BLaER1 treated with 17β-estradiol and CSF1 and Interleukin-3, amounts not matched to agents 10 nM and 100 nM (cell line): ENCODE data around the gene DNLZ.

Experiments used
- H3K27ac ChIP-seq, 11 experiments: shearing (Covaris generic); formaldehyde crosslinking; 2 replicates each; pipeline ENCODE4 v1.8.1; 2022
- H3K27me3 ChIP-seq, 11 experiments: shearing (Covaris generic); formaldehyde crosslinking; 2 replicates each; pipeline ENCODE4 v1.8.1; 2022
- H3K36me3 ChIP-seq, 11 experiments: shearing (Covaris generic); formaldehyde crosslinking; 2 replicates each; pipeline ENCODE4 v1.8.1; 2022
- H3K4me1 ChIP-seq, 10 experiments: shearing (Covaris generic); formaldehyde crosslinking; 2 replicates each; pipeline ENCODE4 v1.8.1; 2022
- H3K4me2 ChIP-seq, 11 experiments: shearing (Covaris generic); formaldehyde crosslinking; 2 replicates each; pipeline ENCODE4 v1.8.1; 2022
- H3K4me3 ChIP-seq, 10 experiments: shearing (Covaris generic); formaldehyde crosslinking; 2 replicates each; pipeline ENCODE4 v1.8.1; 2022
- H3K9ac ChIP-seq, 11 experiments: shearing (Covaris generic); formaldehyde crosslinking; 2 replicates each; pipeline ENCODE4 v1.8.1; 2022
- H3K9me3 ChIP-seq, 11 experiments: shearing (Covaris generic); formaldehyde crosslinking; replicated peaks in 1 of 11; 2 replicates each; pipeline ENCODE4 v1.8.1; 2022
- H4K20me1 ChIP-seq, 11 experiments: shearing (Covaris generic); formaldehyde crosslinking; 2 replicates each; pipeline ENCODE4 v1.8.1; 2022
- Cebpa-rat ChIP-seq, 11 experiments: shearing (Covaris generic); IDR thresholded peaks; 2 replicates each; pipeline ENCODE4 v1.8.1; 2022

DNLZ gene

DNA sequence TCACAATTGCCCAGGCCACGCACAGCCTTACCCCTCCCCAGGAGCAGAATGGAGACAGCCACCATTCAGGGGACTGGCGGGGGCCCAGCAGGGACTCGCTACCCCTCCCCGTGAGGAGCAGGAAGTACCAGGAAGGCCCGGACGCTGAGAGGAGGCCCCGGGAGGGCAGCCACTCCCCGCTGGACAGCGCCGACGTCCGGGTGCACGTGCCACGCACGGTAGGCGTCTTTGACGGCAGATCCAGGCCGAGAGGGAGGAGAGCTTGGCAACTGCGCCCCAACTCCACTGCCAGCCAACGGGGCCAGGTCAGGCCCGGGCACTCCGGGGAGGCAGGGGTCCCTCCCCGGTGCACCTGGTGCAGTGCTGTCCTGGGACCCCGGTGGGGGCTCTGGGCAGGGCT, 14.0 kb downstream of the DNLZ start:
- H3K9ac ChIP-seq, result peak overlapping the region in 7 of 11 experiments; percentile 11 to 62 (median 36); a peak in 7 of 22 replicates
- H3K4me2 ChIP-seq, result peak overlapping the region in 8 of 11 experiments; percentile 23 to 66 (median 55); a peak in 14 of 22 replicates
- peaks cover 0 to 71% (median 37%) of the 10 kb centered on the region in 10 experiments; a peak in 16 of 20 replicates for H3K4me1 ChIP-seq

DNA sequence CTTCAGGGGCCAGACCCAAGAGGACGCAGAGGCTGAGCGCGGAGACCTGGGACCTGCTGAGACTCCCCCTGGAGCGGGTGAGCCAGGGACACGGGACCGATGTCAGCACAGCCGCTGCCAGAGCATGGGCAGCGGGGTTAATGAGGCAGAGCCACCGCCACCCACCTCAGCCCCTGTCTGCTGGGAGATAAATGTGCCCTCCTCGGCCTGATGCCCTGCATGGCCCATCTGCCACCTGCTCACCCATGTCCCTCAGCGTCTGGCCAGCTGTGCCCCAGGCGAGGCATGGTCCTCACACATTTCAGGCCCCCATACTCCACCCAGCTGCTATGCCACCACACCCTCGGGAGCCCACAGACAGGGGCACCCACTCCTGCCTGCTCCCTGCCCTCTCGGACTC, 14.9 kb downstream of the DNLZ start:
- H3K27me3 ChIP-seq, result no peaks in the 10 kb centered on the region
- peak overlapping the region in 9 of 11 experiments; percentile 4 to 62 (median 32); a peak in 6 of 22 replicates for H3K9ac ChIP-seq
- no peaks in the 10 kb centered on the region for H3K9me3 ChIP-seq
- peaks cover 0 to 68% (median 36%) of the 10 kb centered on the region in 10 experiments; a peak in 16 of 20 replicates for H3K4me1 ChIP-seq
- H3K4me2 ChIP-seq, result peak overlapping the region in 8 of 11 experiments; percentile 23 to 66 (median 55); a peak in 14 of 22 replicates
- H3K27ac ChIP-seq, result no peak overlapping the region
- H3K36me3 ChIP-seq, result peaks cover 0 to 64% (median 11%) of the 10 kb centered on the region in 11 experiments; a peak in 11 of 22 replicates
- H3K4me3 ChIP-seq, result no peak overlapping the region
- TF ChIP-seq Cebpa-rat (IDR thresholded peaks at IDR 0.05), result no peak
- peaks cover 0 to 95% (median 79%) of the 10 kb centered on the region in 11 experiments; a peak in 18 of 22 replicates for H4K20me1 ChIP-seq

More for the DNA sequence above, 14.0 kb downstream of the DNLZ start:
- Histone ChIP-seq H4K20me1 (peaks cover 0 to 96% (median 85%) of the 10 kb centered on the region in 11 experiments; a peak in 19 of 22 replicates), H3K4me3 (no peak overlapping the region), H3K36me3 (peaks cover 0 to 58% (median 9%) of the 10 kb centered on the region in 11 experiments; a peak in 7 of 22 replicates), H3K9me3 (no peaks in the 10 kb centered on the region), H3K27me3 (no peaks in the 10 kb centered on the region), H3K27ac (peak overlapping the region in 2 of 11 experiments; percentile 17 to 22; a peak in 1 of 22 replicates)
- TF ChIP-seq Cebpa-rat (IDR thresholded peaks at IDR 0.05), result no peak

DNA sequence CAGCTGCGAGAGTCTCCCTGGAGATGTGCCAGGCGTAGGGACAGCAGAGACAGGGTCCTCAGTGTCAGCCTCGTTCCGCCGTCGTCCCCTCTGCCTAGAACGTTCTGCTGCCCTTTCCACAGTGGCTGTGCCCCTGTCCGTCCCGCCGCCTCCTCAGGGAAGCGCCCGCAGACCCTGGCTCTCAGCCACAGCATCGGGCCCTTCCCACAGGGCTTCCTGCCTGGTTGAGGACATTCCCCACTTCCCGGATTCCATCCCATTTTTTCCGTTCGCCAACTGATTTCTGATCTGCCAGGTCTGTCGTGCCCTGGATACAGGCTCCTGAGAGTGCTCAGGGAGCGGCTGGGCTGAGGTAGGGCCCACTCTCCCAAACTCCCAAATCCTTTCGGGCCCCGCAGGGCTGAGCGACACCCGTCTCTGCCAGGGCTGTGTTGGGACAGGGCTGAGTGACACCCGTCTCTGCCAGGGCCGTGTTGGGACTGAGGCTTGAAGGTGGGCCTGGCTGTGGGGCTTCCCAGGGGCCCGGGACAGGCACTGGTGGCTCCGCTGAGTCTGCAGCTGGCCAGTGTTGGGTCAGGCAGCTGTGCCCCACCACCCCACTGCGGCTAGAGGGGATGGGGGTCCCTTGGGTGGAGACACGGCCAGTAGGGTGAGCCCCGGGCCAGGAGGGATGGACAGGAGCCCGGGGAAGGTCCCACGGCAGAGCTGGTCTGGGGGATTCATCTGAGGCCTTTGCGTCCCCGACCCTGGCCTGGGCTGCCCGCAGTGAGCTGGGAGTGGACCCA, 15.9 kb downstream of the DNLZ start:
- no peaks in the 10 kb centered on the region for H3K9me3 ChIP-seq
- H3K9ac ChIP-seq, result peak overlapping the region in 7 of 11 experiments; percentile 10 to 62 (median 36); a peak in 6 of 22 replicates
- H3K27me3 ChIP-seq, result no peaks in the 10 kb centered on the region
- H3K27ac ChIP-seq, result peak overlapping the region in 1 of 11 experiments; percentile 21; a peak in 2 of 22 replicates
- peaks cover 0 to 95% (median 77%) of the 10 kb centered on the region in 11 experiments; a peak in 18 of 22 replicates for H4K20me1 ChIP-seq
- H3K4me1 ChIP-seq, result peaks cover 7 to 68% (median 43%) of the 10 kb centered on the region in 10 experiments
- H3K4me3 ChIP-seq, result no peak overlapping the region
- no peak for TF ChIP-seq Cebpa-rat (IDR thresholded peaks at IDR 0.05)
- H3K4me2 ChIP-seq, result peak overlapping the region in 6 of 11 experiments; percentile 51 to 66 (median 60); a peak in 8 of 22 replicates
- peaks cover 0 to 71% (median 18%) of the 10 kb centered on the region in 11 experiments; a peak in 11 of 22 replicates for H3K36me3 ChIP-seq

DNA sequence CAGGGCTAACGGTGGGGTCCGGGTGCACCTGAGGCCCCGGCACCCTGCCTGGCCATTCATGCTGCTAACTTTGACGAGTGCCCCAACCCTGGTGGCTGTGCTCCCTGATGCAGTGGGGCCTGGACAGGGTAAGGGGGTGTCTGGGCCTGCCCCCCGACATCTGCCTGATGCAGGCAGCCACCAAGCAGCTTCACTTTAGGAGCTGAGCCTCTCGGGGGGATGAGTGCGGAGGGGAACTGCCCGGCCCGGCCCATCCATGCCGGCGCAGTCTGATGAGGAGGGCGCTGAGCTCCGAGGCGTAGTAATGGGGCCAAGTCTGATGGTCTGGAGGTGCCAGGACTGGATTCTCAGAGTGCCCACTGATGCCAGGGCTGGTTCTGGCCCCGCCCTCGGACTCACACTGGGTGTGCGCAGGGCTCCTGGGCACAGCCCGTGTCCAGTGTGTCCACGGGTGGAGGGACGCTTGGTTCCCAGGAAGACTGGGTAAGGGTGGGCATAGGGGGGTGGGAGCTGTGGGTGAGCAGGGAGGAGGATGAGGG, 16.5 kb downstream of the DNLZ start:
- H3K27me3 ChIP-seq, result no peaks in the 10 kb centered on the region
- H3K4me2 ChIP-seq, result no peak overlapping the region; a peak in 1 of 22 replicates
- H3K9ac ChIP-seq, result peak overlapping the region in 5 of 11 experiments; percentile 11 to 49 (median 33); a peak in 4 of 22 replicates
- H3K4me3 ChIP-seq, result no peak overlapping the region
- peaks cover 0 to 71% (median 18%) of the 10 kb centered on the region in 11 experiments; a peak in 11 of 22 replicates for H3K36me3 ChIP-seq
- H3K27ac ChIP-seq, result no peak overlapping the region
- H4K20me1 ChIP-seq, result peaks cover 0 to 96% (median 77%) of the 10 kb centered on the region in 11 experiments; a peak in 18 of 22 replicates
- peaks cover 14 to 70% (median 48%) of the 10 kb centered on the region in 10 experiments for H3K4me1 ChIP-seq
- TF ChIP-seq Cebpa-rat (IDR thresholded peaks at IDR 0.05), result no peak
- no peaks in the 10 kb centered on the region for H3K9me3 ChIP-seq

DNA sequence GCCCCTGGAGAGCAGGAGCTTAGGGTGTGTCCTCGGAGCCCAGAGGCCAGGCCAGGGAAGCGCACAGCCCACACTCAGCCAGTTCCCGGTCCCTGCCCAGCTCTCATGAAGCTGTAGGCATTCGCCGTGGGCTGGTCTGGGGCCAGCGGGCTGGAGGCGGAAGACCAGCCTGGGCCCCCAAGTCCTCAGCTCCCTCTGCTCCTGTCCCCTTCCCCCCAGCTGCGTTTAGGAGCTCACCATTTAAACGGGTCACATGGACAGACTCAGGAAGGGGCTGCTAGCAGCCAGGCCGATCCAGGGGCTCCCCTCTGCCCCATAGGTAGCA, 17.4 kb downstream of the DNLZ start:
- no peak overlapping the region for H3K4me3 ChIP-seq
- H3K4me1 ChIP-seq, result peaks cover 18 to 79% (median 57%) of the 10 kb centered on the region in 10 experiments
- H3K4me2 ChIP-seq, result no peak overlapping the region
- no peak for TF ChIP-seq Cebpa-rat (IDR thresholded peaks at IDR 0.05)
- peaks cover 0 to 99% (median 80%) of the 10 kb centered on the region in 11 experiments; a peak in 18 of 22 replicates for H4K20me1 ChIP-seq
- peaks cover 0 to 74% (median 18%) of the 10 kb centered on the region in 11 experiments; a peak in 11 of 22 replicates for H3K36me3 ChIP-seq
- H3K27me3 ChIP-seq, result no peaks in the 10 kb centered on the region
- no peaks in the 10 kb centered on the region for H3K9me3 ChIP-seq
- H3K27ac ChIP-seq, result 0 out of 22 replicates have a peak overlapping the region, but pooled peaks of 1 of the 11 experiments have one; percentile 29
- peak overlapping the region in 5 of 11 experiments; percentile 1 to 18 (median 11); a peak in 1 of 22 replicates for H3K9ac ChIP-seq

DNA sequence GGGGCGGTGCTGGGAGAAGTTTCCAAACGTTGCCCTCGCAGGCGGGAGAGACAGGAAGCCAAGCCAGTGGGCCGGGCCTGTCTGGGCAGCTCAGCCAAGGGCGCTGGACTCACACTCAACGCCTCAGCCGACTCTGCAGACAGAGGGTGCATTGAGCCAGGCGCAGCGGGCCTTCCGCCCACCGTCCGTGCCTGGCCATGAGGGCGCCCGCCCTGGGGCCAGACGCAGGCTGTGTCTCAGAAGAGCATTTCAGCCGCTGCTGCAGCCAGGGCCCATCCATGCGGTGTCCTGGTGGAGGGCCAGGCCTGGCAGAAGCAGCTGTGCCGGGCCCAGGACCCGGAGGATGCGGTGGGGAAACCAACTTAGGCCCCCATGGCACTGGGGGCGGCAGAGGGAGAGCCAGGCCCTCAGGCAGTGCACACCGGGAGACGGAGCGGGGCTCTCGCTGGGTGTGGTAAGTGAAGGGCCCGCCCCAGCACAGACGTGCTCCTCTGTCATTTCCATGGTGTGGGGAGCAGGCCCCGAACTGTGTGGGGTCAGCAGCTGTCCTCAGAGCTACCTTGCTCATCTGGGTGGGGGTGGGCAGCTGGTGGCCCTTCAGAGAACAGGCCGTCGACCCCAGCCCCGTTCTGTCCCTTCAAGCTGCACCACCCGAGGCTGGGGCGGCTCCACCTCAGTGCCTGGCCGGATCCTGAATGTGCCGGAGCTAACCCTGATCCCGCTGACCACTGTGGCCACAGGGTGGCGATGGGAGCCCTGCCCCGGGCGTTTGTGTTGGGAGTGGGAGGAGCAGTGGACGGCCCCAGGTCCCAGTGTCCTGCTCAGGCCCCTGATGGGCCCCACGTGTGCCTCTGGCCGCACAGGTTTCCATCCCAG, 18.0 kb downstream of the DNLZ start:
- TF ChIP-seq Cebpa-rat (IDR thresholded peaks at IDR 0.05), result no peak
- Histone ChIP-seq H3K36me3 (peaks cover 0 to 74% (median 21%) of the 10 kb centered on the region in 11 experiments; a peak in 14 of 22 replicates), H3K4me1 (peaks cover 18 to 79% (median 60%) of the 10 kb centered on the region in 10 experiments), H3K27ac (0 out of 22 replicates have a peak overlapping the region, but pooled peaks of 1 of the 11 experiments have one; percentile 29), H3K9ac (peak overlapping the region in 3 of 11 experiments; percentile 1 to 18 (median 14); a peak in 1 of 22 replicates), H3K27me3 (no peaks in the 10 kb centered on the region), H3K4me3 (no peak overlapping the region), H3K9me3 (no peaks in the 10 kb centered on the region), H4K20me1 (peaks cover 0 to 99% (median 80%) of the 10 kb centered on the region in 11 experiments; a peak in 18 of 22 replicates), H3K4me2 (no peak overlapping the region)

DNA sequence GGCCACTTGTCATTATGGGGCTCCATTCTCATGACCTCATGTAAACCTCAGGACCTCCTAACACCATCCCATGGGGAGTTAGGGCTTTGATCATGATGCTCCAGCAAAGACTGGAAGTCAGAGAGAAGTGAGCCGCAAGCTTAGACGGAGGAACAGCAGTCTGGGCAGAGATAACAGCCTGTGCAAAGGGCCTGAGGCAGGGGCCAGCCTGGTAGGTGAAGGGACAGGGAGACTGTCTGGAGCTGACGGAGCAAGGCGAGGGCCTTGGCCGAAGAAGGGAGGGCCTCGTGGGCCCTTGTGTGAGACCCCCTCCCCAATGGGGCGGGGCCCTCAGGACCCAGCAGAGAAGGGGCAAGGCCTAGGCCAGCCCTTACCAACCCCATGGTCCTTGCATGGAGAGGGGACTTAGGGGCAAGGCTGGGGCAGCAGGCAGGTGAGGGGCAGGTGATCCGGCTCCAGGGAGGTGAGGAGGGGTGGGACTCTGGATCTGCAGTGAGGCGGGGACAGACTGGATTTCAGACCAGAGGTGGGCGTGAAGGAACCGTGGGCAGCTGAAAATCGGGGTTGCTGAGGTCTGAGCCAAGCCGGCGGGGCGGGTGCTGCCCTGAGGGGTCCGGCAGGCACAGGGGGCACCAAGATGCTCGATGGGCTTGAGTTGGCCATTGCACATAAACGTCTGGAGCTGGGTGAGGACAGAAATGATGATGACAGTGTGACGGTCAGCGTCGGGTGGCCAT, 18.8 kb downstream of the DNLZ start:
- Histone ChIP-seq H3K9me3 (no peaks in the 10 kb centered on the region), H3K27ac (no peak overlapping the region; a peak in 1 of 22 replicates), H4K20me1 (peaks cover 0 to 99% (median 82%) of the 10 kb centered on the region in 11 experiments; a peak in 18 of 22 replicates), H3K27me3 (no peaks in the 10 kb centered on the region), H3K4me3 (no peak overlapping the region), H3K4me1 (peaks cover 24 to 80% (median 62%) of the 10 kb centered on the region in 10 experiments), H3K36me3 (peaks cover 0 to 80% (median 29%) of the 10 kb centered on the region in 11 experiments; a peak in 15 of 22 replicates), H3K9ac (0 out of 22 replicates have a peak overlapping the region, but pooled peaks of 1 of the 11 experiments have one; percentile 14), H3K4me2 (no peak overlapping the region)
- no peak for TF ChIP-seq Cebpa-rat (IDR thresholded peaks at IDR 0.05)
